ENCODE data around the gene MFSD1. TPM values are rescaled to one million over a fixed set of nuclear protein-coding genes. Genes with fewer than 3 reads are reported as not detected.

MFSD1 gene
- total and polyA plus RNA-seq, 2 experiments from 2014 or later: 4.3 to 28.4 TPM

DNA sequence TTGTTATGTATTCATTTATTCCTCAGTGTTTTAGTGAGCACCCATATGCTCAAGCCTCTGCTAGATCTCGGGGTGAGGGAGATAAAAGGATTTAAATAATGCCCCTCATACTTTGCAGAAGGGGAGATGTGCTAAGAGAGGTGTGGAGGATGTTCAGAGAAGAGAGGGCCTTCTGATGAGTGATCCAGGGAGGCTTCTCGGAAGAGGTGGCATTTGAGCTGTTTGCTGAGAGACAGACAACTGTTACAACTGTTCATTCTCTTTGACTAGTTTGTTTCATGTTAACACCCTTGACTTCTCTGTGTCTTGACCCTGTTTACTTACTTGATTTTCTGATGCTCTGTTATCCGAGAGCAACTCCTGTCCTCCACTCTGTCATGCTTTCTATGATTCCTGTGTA is 34.5 kb downstream of the MFSD1 start:
- ATAC-seq (no peak), DNase-seq (ENCODE audit: low spot score) (no peak)
- H3K27me3 Mint-ChIP-seq (ENCODE audit: insufficient read depth, low read depth, poor library complexity): peaks cover 2% of the 10 kb centered on the region
- TF ChIP-seq ZNF462 (CRISPR knock-in tag; IDR thresholded peaks at IDR 0.05) (no peak), REST (IDR thresholded peaks at IDR 0.05; ENCODE audit: unreplicated experiment) (no peak), NANOG (IDR thresholded peaks at IDR 0.05; ENCODE audit: borderline replicate concordance) (no peak), ZNF114 (CRISPR knock-in tag; IDR thresholded peaks at IDR 0.05) (no peak), JUNB (IDR thresholded peaks at IDR 0.05; ENCODE audit: unreplicated experiment) (no peak), POLR2AphosphoS5 (IDR thresholded peaks at IDR 0.05; ENCODE audit: low read depth) (no peak), STAT1 (IDR thresholded peaks at IDR 0.05; ENCODE audit: unreplicated experiment) (no peak), EZH2 (IDR thresholded peaks at IDR 0.05; ENCODE audit: low read depth, unreplicated experiment) (no peak), EZH2phosphoT487 (IDR thresholded peaks at IDR 0.05; ENCODE audit: unreplicated experiment) (no peak), CREB1 (CRISPR knock-in tag; IDR thresholded peaks at IDR 0.05; ENCODE audit: low read depth) (no peak), ZNF331 (CRISPR knock-in tag; IDR thresholded peaks at IDR 0.05; ENCODE audit: low read depth) (no peak), ETS1 (IDR thresholded peaks at IDR 0.05) (no peak)
- TF ChIP-seq, protein P1, sequence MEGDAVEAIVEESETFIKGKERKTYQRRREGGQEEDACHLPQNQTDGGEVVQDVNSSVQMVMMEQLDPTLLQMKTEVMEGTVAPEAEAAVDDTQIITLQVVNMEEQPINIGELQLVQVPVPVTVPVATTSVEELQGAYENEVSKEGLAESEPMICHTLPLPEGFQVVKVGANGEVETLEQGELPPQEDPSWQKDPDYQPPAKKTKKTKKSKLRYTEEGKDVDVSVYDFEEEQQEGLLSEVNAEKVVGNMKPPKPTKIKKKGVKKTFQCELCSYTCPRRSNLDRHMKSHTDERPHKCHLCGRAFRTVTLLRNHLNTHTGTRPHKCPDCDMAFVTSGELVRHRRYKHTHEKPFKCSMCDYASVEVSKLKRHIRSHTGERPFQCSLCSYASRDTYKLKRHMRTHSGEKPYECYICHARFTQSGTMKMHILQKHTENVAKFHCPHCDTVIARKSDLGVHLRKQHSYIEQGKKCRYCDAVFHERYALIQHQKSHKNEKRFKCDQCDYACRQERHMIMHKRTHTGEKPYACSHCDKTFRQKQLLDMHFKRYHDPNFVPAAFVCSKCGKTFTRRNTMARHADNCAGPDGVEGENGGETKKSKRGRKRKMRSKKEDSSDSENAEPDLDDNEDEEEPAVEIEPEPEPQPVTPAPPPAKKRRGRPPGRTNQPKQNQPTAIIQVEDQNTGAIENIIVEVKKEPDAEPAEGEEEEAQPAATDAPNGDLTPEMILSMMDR (conservative IDR thresholded peaks at IDR 0.05; ENCODE audit: low read depth in 2 of 2): no peak
- peaks cover 3% of the 10 kb centered on the region; the same call in 1 of the 3 replicates for H3K4me1 Mint-ChIP-seq
- H3K9me2 ChIP-seq (ENCODE audit: insufficient read depth): no peaks in the 10 kb centered on the region
- no peak overlapping the region for H3K27ac ChIP-seq (ENCODE audit: low read depth)
- H3K4me3 Mint-ChIP-seq: no peak overlapping the region
- no peaks in the 10 kb centered on the region for H4K20me1 ChIP-seq (replicated peaks; ENCODE audit: insufficient read depth)
- H3K4me2 ChIP-seq: no peak overlapping the region
- H3K4me3 ChIP-seq: no peak overlapping the region
- H2AFZ ChIP-seq: no peak overlapping the region
- H3F3A ChIP-seq (replicated peaks; ENCODE audit: low read depth): no peaks in the 10 kb centered on the region
- no peaks in the 10 kb centered on the region; the same call in 2 of the 3 replicates for H3K9me3 Mint-ChIP-seq
- no peaks in the 10 kb centered on the region for H3K27me3 ChIP-seq (ENCODE audit: insufficient read depth)
- no peak overlapping the region for H3K27ac Mint-ChIP-seq
- H3K4me1 ChIP-seq (ENCODE audit: insufficient read depth): no peaks in the 10 kb centered on the region
- H3K79me2 ChIP-seq (replicated peaks; ENCODE audit: insufficient read depth): no peaks in the 10 kb centered on the region
- H3K36me3 ChIP-seq (ENCODE audit: insufficient read depth): no peaks in the 10 kb centered on the region
- no peaks in the 10 kb centered on the region; the same call in 2 of the 3 replicates for H3K36me3 Mint-ChIP-seq (ENCODE audit: low read depth)

Measured in GM23338 (cell line).